GM21825 (cell line): ENCODE measurements around the gene LRRFIP1.

Experiments used
- ATAC-seq: cut with Tn5 transposase; IDR thresholded peaks from one replicate; pipeline ENCODE4 v1.9.1; 2021; ENCODE audit warnings: mild to moderate bottlenecking, moderate library complexity; ENCODE audit not compliant: unreplicated experiment

Gene LRRFIP1

GRCh38 chr2:237617587-237617982 lies 9.8 kb upstream of the LRRFIP1 start:
- ATAC-seq = no peak

- ATAC-seq = no peak
These were observed 8.9 kb upstream of the LRRFIP1 start for GRCh38 chr2:237618449-237618848.

GRCh38 chr2:237623428-237624403 lies 3.7 kb upstream of the LRRFIP1 start:
- no peak for ATAC-seq

- no peak for ATAC-seq
These were observed 2.8 kb upstream of the LRRFIP1 start for GRCh38 chr2:237624565-237624964.

- ATAC-seq = no peak
These were observed 2.1 kb upstream of the LRRFIP1 start for GRCh38 chr2:237625216-237625705.

- ATAC-seq = no peak
These were observed 1.6 kb upstream of the LRRFIP1 start for GRCh38 chr2:237625777-237626176.

GRCh38 chr2:237626813-237627440 lies 460 bp upstream of the LRRFIP1 start:
- ATAC-seq = no peak

GRCh38 chr2:237628247-237629187 lies 1.1 kb downstream of the LRRFIP1 start:
- ATAC-seq = no peak

GRCh38 chr2:237629188-237629534 lies 1.8 kb downstream of the LRRFIP1 start:
- no peak for ATAC-seq

GRCh38 chr2:237629739-237630138 lies 2.4 kb downstream of the LRRFIP1 start:
- ATAC-seq = no peak

- no peak for ATAC-seq
These were observed 3.0 kb downstream of the LRRFIP1 start for GRCh38 chr2:237630216-237631000.

- no peak for ATAC-seq
These were observed 3.8 kb downstream of the LRRFIP1 start for GRCh38 chr2:237631007-237631785.

- ATAC-seq = no peak
These were observed 4.6 kb downstream of the LRRFIP1 start for GRCh38 chr2:237631801-237632585.

- no peak for ATAC-seq
These were observed 5.7 kb downstream of the LRRFIP1 start for GRCh38 chr2:237633061-237633561.

- no peak for ATAC-seq
These were observed 9.2 kb downstream of the LRRFIP1 start for GRCh38 chr2:237636578-237636977.

GRCh38 chr2:237637429-237638135 lies 10.2 kb downstream of the LRRFIP1 start:
- ATAC-seq = no peak

GRCh38 chr2:237638176-237638575 lies 10.8 kb downstream of the LRRFIP1 start:
- ATAC-seq = no peak
